Measurements from ENCODE around the gene ZYX.
"Not testable (repeated sequence)": the region's sequence is repeated elsewhere in the genome, so short reads cannot be mapped to it uniquely, and the experiment has no call there.

ZYX gene

GRCh38 chr7:143398616-143399015, 17.5 kb downstream of the ZYX start:
- DNase-seq: no peak

GRCh38 chr7:143399151-143399550, 18.0 kb downstream of the ZYX start:
- no peak for DNase-seq

DNA sequence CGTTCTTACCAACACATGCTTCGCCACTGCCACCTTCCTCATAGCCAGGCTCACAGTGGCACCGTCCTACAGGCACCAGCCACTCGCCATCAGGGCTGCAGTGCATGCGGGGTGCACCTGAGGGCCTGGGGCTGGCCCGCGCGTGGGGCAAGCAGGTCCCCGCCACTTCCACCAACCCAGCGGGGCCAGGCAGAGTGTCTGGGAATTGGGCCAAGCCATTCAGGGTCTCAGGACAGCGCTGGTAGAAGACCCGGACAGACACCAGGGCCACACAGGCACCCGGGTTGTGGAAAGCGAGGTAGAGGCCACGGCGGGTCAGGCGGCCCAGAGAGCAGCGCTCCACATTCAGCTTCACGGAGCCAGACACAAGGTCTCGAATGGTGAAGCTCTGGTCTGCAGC, 18.5 kb downstream of the ZYX start:
- no peak for DNase-seq

GRCh38 chr7:143401265-143401664, 20.1 kb downstream of the ZYX start:
- DNase-seq: no peak

- not testable (repeated sequence) for DNase-seq
Measured at GRCh38 chr7:143402233-143402632, 21.1 kb downstream of the ZYX start.

GRCh38 chr7:143405173-143406001, 24.2 kb downstream of the ZYX start:
- DNase-seq: no peak

- DNase-seq: no peak
Measured at GRCh38 chr7:143406002-143406357, 24.8 kb downstream of the ZYX start.

- no peak for DNase-seq
Measured at GRCh38 chr7:143407287-143408251, 26.4 kb downstream of the ZYX start.

DNA sequence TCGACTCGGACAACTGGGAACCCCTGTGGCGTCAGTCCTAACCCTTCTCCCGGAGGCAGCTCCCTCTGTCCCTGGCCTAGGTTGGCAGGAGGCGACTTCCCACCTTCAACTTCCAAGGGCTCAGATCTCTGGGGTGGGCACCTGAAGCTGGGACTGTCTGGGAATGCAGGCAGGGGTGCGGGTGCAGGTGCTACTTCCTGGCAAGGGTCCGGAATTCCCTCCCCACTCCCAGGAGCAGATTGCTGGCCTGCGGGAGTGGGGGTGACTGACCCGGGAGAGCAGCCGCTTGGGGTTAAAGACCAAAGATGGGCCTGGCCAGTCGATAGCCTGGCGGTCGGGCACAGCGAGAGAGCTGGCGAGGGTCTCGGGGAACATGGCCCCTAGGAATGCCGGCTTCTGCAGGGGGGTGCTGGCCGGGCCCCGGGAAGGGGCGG, 27.1 kb downstream of the ZYX start:
- no peak for DNase-seq

DNA sequence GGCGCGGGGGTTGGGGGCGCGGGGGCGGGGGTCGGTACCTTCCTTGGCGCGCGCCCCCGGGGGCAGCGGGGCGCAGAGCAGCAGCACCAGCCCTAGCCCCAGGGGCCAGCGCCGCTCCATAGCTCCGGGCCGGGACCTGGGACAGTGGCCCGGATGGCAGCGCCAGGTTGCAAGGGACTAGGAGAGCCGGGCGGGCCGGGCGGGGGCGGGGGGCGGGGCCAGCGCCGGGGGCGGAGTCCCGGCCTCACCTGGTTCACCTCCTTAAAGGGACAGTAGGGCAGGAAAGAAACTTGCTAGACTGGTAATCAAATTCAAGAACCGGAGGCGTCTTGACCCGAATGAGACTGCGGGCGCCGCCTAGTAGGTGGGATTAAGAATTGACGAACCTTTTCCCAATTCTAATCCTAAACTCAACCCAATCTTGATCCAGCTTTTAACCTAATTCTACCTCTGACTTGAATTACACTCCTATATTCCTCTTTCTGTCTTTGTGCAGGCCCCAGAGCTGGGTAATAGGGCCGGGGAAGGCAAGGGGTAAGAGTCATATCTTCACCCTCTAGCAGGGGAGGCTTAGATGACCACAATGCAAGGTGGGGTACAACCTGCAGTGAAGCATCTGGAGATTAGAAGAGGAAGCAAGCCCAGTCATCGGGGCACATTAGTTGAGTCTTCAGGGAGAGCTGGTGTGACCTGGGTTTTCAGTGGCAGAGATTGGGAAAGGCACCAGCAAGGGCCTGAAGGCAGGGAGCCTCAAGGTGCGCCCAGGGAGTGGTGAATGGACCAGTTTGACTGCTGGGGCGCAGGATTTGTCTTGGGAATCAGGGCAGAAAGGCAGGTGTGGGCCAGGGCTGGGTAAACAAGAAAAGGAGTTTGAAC, 27.8 kb downstream of the ZYX start, which contains the start of gene EPHA1:
EPHA1 (minus strand) TSS at position 171 of the 876 bp plus-strand sequence; CDS start at position 120, 51 bp downstream.
- peak; percentile 93 for DNase-seq

DNA sequence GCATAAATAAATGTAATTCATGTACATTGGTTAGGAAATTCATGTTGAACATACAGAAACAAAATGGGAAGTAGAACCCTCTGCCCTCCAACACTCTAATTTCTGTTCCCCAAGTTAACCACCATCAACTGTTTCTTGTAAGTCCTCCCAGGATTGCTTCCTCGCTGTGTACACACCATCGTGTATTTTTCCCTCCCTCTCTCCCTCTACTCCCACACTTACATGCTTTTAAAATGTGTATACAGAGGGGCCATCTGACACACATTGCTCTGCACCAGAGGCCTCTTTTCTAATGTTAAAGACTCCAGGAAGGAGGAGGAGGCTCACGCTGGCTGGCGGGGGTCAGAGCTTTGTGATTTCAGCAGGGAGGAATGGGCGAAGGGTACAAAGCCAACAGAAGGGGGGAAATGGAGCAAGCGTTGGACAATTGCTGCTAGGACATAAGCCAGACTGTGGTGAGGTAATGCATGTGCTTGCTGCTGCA, 29.4 kb downstream of the ZYX start:
- DNase-seq: peak; percentile 26

GRCh38 chr7:143411976-143412708, 31.0 kb downstream of the ZYX start:
- DNase-seq: no peak

GRCh38 chr7:143413123-143413522, 32.0 kb downstream of the ZYX start:
- no peak for DNase-seq

DNA sequence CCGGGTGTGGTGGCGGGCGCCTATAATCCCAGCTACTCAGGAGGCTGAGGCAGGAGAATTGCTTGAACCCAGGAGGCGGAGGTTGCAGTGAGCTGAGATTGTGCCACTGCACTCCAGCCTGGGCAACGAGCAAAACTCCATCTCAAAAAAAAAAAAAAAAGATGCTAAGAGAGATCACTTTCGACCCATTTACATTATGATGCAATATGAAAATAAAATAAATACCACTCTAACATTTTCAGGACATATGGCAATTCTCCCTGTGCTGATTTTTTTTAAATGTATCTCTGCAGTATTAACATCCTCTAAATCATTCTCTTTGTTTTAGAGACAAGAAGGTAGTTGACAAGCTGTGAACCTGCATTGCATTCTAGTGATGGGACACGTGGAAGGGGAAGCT, 34.1 kb downstream of the ZYX start:
- DNase-seq: not testable (repeated sequence)

GRCh38 chr7:143415742-143416397, 34.7 kb downstream of the ZYX start:
- DNase-seq: no peak

DNA sequence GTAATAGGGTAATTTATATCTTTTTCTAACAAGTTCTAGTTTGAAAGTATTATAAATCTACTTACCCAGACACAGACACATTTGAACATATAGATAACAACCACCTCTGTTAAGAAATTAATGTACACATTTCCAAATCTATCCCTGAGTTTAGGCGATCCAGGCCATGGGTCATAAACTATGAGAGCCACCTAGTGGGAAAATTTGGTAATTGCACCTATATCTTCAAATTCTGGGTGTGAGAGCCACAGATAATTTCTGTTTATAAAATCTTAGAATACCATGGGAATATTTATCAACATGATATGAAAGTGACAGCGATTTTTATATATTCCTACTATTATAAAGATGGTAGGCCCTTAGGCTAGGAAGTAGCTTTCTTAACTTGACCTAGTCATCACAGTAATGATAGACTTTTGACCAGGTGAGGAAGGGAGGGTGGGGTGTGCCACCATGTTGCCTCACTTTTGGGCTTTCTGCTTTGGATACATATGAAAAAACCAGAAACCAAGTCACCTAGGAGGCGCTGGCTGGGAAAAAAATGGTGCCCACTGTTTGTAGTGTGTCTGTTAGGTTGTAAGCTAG, 35.5 kb downstream of the ZYX start:
- DNase-seq: peak; percentile 15

DNA sequence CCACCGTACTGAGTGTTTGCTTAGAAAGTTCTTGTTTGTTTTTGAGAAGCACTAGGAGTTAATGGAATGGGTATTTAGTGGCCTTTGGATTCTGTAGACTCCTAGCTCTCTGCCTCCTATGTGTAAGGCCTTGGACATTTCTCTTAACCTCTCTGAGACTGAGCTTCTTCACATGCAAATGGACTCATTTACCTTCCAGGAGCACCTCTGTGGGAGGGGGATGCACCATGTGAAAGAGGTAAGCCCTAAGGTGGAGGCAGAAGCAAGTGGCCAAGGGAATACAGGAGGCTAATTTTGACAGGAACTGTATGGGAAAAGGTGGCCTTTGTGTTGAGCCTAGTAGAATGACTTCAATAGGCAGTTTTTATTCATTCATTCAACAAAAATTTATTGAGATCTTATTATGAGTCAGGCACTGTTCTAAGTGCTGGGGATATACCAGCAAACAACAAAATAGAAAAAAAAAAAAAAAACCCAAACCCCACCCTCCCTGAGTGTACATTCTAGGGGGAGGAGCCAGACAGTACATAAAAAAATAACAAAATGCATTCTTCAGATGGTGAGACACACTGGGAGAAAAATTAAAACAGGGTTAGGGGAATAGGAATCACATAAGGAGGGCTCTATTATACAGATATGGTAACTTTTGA, 36.7 kb downstream of the ZYX start:
- DNase-seq: no peak

- DNase-seq: no peak
Measured at GRCh38 chr7:143418681-143419458, 37.7 kb downstream of the ZYX start.

DNA sequence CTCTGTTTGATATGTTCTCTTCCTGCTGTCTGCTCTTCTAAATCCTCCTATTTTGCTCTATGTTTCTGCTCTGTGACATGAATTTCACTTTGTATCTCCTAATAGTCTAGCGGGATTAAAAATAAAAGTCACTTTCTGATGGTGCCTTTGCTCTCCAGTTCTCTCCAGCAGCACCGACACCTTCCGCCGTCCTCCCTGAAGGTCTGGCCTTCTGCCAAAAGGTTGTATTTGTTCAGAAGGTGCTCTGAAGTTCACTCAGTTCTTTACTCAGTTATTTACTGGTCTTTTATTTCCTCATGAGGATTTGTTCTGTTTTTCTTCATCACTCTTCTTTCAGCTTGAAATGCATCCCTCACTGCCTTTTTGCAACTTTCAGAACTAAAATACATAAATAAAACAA, 38.7 kb downstream of the ZYX start:
- no peak for DNase-seq
